Measurements from ENCODE around the gene SETD9.

SETD9 gene

DNA sequence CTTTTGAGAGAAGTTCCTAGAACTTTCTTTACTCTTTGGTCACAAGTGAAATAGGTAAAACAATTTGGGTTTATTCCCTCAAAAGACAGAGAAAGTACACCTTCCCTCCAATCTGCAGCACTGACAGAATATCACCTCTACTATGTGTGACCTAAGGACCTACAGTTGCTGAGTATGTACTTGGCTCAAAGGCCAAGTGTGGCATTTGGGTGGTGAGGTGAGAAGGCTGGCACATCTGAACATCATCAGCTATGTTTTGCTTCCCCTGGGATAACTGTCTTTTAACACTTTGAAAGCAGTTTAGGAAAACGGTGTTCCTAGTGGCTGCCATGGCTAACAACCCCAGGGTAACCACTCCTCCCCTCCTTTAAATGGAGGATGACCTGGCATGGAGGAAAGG, 24.9 kb downstream of the SETD9 start:
- no peak overlapping the region for H3K27ac ChIP-seq
- H3K36me3 ChIP-seq, result peaks cover 80 to 91% (median 80%) of the 10 kb centered on the region in 3 donors

DNA sequence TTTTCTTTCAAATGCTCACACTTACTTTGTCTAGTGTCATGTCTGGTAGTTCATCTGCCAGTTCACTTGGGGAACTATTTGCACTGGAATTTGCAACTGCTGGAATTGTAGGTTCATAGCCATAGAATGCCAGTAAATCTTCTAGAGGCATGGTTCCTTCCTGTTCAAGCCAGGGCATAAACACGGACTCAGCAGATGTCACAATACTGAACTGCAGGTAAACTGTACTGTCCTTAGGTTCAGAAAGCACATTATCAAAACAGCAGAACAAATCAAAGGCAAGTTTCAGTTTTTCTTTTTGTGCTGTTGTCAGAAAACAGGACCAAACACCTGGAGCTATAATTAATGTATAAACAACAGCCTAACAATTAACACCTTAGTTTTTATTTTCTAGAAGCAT, 29.5 kb downstream of the SETD9 start:
- no peak overlapping the region for H3K4me3 ChIP-seq
- no peaks in the 10 kb centered on the region for H3K4me1 ChIP-seq
- H3K27ac ChIP-seq, result no peak overlapping the region
- H3K27me3 ChIP-seq, result no peaks in the 10 kb centered on the region
- no peaks in the 10 kb centered on the region for H3K9me3 ChIP-seq
- intact Hi-C loops (cut with DNase I; ENCODE audit: low total_unique reads), result no loop called here
- peaks cover 68 to 100% (median 84%) of the 10 kb centered on the region in 3 donors for H3K36me3 ChIP-seq
- TF ChIP-seq, protein P1, sequence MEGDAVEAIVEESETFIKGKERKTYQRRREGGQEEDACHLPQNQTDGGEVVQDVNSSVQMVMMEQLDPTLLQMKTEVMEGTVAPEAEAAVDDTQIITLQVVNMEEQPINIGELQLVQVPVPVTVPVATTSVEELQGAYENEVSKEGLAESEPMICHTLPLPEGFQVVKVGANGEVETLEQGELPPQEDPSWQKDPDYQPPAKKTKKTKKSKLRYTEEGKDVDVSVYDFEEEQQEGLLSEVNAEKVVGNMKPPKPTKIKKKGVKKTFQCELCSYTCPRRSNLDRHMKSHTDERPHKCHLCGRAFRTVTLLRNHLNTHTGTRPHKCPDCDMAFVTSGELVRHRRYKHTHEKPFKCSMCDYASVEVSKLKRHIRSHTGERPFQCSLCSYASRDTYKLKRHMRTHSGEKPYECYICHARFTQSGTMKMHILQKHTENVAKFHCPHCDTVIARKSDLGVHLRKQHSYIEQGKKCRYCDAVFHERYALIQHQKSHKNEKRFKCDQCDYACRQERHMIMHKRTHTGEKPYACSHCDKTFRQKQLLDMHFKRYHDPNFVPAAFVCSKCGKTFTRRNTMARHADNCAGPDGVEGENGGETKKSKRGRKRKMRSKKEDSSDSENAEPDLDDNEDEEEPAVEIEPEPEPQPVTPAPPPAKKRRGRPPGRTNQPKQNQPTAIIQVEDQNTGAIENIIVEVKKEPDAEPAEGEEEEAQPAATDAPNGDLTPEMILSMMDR (IDR thresholded peaks at IDR 0.05), result no peak
- DNase-seq, result no peak

More for the DNA sequence above, 24.9 kb downstream of the SETD9 start:
- Histone ChIP-seq H3K27me3 (no peaks in the 10 kb centered on the region), H3K4me1 (no peaks in the 10 kb centered on the region), H3K4me3 (no peak overlapping the region), H3K9me3 (no peaks in the 10 kb centered on the region)
- TF ChIP-seq, protein P1 (IDR thresholded peaks at IDR 0.05), result no peak
- intact Hi-C loops (cut with DNase I; ENCODE audit: low total_unique reads), result no loop called here
- DNase-seq, result no peak

DNA sequence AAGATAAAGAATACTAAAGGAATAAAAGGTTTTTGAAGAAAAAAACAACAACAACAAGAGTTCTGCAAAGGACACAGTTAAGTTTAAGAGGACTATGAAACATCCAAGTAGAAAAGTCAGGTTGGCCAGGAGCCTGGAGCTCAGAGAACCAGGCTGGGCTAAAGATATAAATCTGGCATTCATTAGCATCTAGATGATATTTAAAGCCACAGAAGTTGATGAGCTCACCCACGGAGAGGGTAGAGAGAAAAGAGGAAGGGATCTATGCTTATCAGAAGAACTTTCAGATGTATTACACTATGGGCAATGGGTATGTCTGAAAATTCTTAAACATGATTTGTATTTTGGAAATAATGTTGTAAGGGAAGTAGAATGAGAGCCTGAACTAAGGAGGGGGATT, 32.6 kb downstream of the SETD9 start:
- H3K27ac ChIP-seq, result no peak overlapping the region
- intact Hi-C loops (cut with DNase I; ENCODE audit: low total_unique reads), result no loop called here
- no peaks in the 10 kb centered on the region for H3K9me3 ChIP-seq
- DNase-seq, result no peak
- no peaks in the 10 kb centered on the region for H3K4me1 ChIP-seq
- no peak overlapping the region for H3K4me3 ChIP-seq
- no peaks in the 10 kb centered on the region for H3K27me3 ChIP-seq
- peaks cover 58 to 100% (median 78%) of the 10 kb centered on the region in 3 donors for H3K36me3 ChIP-seq
- TF ChIP-seq, protein P1 (IDR thresholded peaks at IDR 0.05), result no peak

DNA sequence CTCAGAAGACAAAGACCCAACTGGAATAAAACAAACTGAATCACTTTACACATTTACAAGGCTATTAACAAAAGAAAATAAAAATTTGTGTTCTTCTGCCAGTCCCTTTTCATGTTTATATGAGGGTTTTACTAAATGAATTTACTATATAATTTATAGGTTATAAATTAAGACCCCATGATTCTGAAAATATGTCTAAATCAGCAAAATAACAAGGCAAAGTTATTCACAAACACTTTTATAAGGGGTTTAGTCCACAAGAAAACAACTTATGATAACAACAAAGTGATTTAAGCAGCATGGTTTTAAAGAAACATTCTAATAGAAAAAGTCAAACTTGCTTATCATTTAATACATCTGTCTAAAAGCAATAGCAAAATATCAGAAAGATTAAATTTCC, 37.7 kb downstream of the SETD9 start:
- Histone ChIP-seq H3K27ac (no peak overlapping the region), H3K4me1 (peaks cover 0 to 16% (median 10%) of the 10 kb centered on the region in 4 donors), H3K27me3 (no peaks in the 10 kb centered on the region), H3K36me3 (peaks cover 24 to 49% (median 36%) of the 10 kb centered on the region in 3 donors), H3K4me3 (no peak overlapping the region), H3K9me3 (no peaks in the 10 kb centered on the region)
- DNase-seq, result no peak
- intact Hi-C loops (cut with DNase I; ENCODE audit: low total_unique reads), result no loop called here
- TF ChIP-seq, protein P1 (IDR thresholded peaks at IDR 0.05), result no peak

DNA sequence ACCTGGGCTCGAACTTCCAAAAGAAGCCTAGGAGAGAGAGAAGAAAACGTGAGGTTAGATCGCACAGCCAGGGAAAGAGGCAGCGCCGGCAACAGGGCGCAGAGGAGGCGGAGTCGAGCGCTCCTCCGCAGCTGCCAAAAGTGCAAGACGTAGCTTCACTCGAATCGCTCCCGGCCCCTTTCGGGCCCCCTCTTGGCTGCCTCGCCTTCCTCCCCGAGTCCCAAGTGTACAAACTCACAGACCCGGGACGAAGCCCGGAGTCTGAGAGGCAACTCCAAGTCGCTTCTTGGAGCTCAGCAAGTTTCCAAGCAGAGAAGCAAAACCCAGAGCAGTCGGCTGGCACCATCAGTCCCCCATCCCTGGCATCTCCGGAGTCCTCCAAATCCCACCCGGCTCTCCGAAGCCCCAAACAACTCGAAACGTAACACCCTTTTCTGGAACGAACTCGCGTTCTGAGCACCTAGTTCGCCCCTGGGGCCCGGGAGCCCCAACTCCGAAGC, 41.3 kb downstream of the SETD9 start:
- Histone ChIP-seq H3K4me3 (peak overlapping the region; percentile 89 to 93), H3K36me3 (peaks cover 5 to 13% (median 6%) of the 10 kb centered on the region in 3 donors), H3K27ac (peak overlapping the region; percentile 77 to 89), H3K4me1 (peaks cover 0 to 19% (median 12%) of the 10 kb centered on the region in 4 donors), H3K9me3 (no peaks in the 10 kb centered on the region), H3K27me3 (no peaks in the 10 kb centered on the region)
- TF ChIP-seq, protein P1 (IDR thresholded peaks at IDR 0.05), result no peak
- intact Hi-C loops (cut with DNase I; ENCODE audit: low total_unique reads), result loop anchor here (5.0 to 10.0 kb wide), 2 partner anchors 43 to 264 kb away; partner anchors contain the start of gene SETD9
- DNase-seq, result peak; percentile 63 to 78

All from tibial artery (tissue), 4 donors.